Measurements from ENCODE around the gene PSORS1C2. TPM values are rescaled to one million over a fixed set of nuclear protein-coding genes. Genes with fewer than 3 reads are reported as not detected.

Gene PSORS1C2
- total and polyA plus RNA-seq, 11 donors, result not detected

- H3K36me3 ChIP-seq, result no peaks in the 10 kb centered on the region
- TF ChIP-seq CTCF (IDR thresholded peaks at IDR 0.05), result no peak
- no peak for TF ChIP-seq POLR2A (IDR thresholded peaks at IDR 0.05)
- ATAC-seq, result peak in 2 of 4 donors; percentile 2 to 4
- intact Hi-C loops (cut with DNase I), result no loop called here
- H3K27ac ChIP-seq, result peak overlapping the region in 11 of 12 donors; percentile 36 to 90 (median 64)
- H3K4me1 ChIP-seq, result peaks cover 0 to 44% (median 33%) of the 10 kb centered on the region in 12 donors
- H3K9me3 ChIP-seq, result no peaks in the 10 kb centered on the region
- no peaks in the 10 kb centered on the region for H3K27me3 ChIP-seq
- peak overlapping the region in 2 of 12 donors; percentile 37 to 47 for H3K4me3 ChIP-seq
- 62 to 74% (median 70%) methylated on average over 7 of the region's 7 CpGs for WGBS, 4 donors
- DNase-seq, result no peak
Measured at GRCh38 chr6:31113861-31114540, 24.9 kb downstream of the PSORS1C2 start.

DNA sequence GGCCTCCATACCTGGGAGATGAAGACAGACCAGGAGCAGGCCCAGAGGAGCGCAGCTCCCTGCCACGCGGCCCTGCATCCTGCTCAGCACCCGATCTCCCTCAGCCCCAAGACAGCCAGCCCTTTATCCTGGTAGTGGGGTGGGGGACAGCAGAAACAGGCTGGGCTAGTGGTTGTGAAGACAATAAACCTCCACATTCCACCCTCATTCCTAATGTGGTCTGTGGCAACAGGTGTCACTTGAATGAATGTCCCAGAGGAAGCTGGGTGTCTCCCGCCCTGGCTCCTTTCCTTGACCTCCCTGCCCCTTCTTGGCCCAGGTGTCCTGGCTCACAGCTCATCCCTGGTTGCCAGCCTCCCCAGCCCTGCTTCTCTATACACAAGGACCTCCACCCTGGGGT, 26.4 kb downstream of the PSORS1C2 start, which contains the start of gene C6orf15:
Gene C6orf15, minus strand, starts transcription at position 98 of the 400 bp plus-strand sequence. Its CDS starts 20 bp downstream, at position 78.
- intact Hi-C loops (cut with DNase I), result no loop called here
- peak within 1 kb of the TSS in 2 of 12 donors; percentile 60 to 90 for H3K27ac ChIP-seq
- TF ChIP-seq POLR2A (IDR thresholded peaks at IDR 0.05) (no peak), CTCF (IDR thresholded peaks at IDR 0.05) (no peak)
- no peak within 1 kb of the TSS for H3K4me3 ChIP-seq
- ATAC-seq, result no peak
- WGBS, 4 donors, result 87 to 91% (median 89%) methylated on average over 5 of the region's 5 CpGs
- no peaks in the 10 kb centered on the region for H3K36me3 ChIP-seq
- H3K27me3 ChIP-seq, result no peaks in the 10 kb centered on the region
- H3K4me1 ChIP-seq, result peaks cover 0 to 39% (median 31%) of the 10 kb centered on the region in 12 donors
- DNase-seq, result no peak
- H3K9me3 ChIP-seq, result no peaks in the 10 kb centered on the region

- Histone ChIP-seq H3K4me3 (no peak overlapping the region), H3K36me3 (no peaks in the 10 kb centered on the region), H3K9me3 (no peaks in the 10 kb centered on the region), H3K27ac (no peak overlapping the region), H3K27me3 (no peaks in the 10 kb centered on the region), H3K4me1 (peaks cover 0 to 35% (median 25%) of the 10 kb centered on the region in 12 donors)
- WGBS, 4 donors, result 91 to 96% (median 92%) methylated on average over 12 to 13 of the region's 13 CpGs
- ATAC-seq (no peak), DNase-seq (no peak)
- TF ChIP-seq CTCF (IDR thresholded peaks at IDR 0.05) (no peak), POLR2A (IDR thresholded peaks at IDR 0.05) (no peak)
- intact Hi-C loops (cut with DNase I), result no loop called here
Measured at GRCh38 chr6:31111712-31112111, 27.2 kb downstream of the PSORS1C2 start.

DNA sequence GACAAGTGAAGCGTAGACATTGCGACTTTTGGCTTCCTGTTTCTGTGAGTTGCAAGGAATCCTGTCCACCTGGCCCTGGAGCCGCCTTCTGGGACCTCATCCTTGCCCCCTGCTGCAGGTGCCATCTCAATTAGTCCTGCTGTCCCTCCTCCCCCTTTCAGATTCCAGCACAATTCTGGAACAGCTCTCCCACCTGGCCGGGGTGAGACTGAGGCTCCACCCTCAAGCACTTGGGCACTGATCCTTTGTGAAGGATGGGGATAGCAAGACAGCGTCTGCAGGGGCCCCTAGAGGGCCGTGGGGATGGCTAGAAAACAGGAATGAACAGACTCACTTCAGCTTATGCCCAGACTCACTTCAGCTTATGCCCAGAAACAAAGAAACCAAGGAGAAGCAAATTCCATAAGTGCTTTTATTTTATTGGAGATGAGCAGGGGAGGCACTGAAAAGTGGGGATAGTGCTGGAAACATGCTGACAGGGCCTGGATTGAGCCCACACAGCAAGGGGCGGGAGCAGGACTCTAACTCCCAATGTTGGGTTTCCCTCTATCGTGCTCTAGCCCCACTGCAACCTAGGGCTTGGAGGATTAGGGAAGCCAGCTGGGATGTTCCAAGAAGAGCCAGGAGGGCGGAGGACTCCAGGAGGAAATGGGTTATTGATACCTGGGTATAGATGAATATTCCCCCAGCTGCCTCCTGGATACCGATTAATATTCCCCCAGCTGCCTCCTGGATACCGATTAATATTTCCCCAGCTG, 27.9 kb downstream of the PSORS1C2 start:
- intact Hi-C loops (cut with DNase I), result no loop called here
- TF ChIP-seq CTCF (IDR thresholded peaks at IDR 0.05) (no peak), POLR2A (IDR thresholded peaks at IDR 0.05) (no peak)
- H3K27ac ChIP-seq, result no peak overlapping the region
- ATAC-seq (no peak), DNase-seq (no peak)
- WGBS, 4 donors, result 73 to 85% (median 79%) methylated on average over 11 of the region's 11 CpGs
- peaks cover 0 to 28% (median 21%) of the 10 kb centered on the region in 12 donors for H3K4me1 ChIP-seq
- no peaks in the 10 kb centered on the region for H3K36me3 ChIP-seq
- H3K4me3 ChIP-seq, result no peak overlapping the region
- no peaks in the 10 kb centered on the region for H3K9me3 ChIP-seq
- H3K27me3 ChIP-seq, result no peaks in the 10 kb centered on the region
